HG02798 (cell line): ENCODE data around the gene ANOS1.

Experiments
- ATAC-seq: cut with Tn5 transposase; IDR thresholded peaks from one replicate; pipeline ENCODE4 v1.9.1; 2021; ENCODE audit warnings: mild to moderate bottlenecking; ENCODE audit not compliant: unreplicated experiment, poor library complexity

The ANOS1 gene

DNA sequence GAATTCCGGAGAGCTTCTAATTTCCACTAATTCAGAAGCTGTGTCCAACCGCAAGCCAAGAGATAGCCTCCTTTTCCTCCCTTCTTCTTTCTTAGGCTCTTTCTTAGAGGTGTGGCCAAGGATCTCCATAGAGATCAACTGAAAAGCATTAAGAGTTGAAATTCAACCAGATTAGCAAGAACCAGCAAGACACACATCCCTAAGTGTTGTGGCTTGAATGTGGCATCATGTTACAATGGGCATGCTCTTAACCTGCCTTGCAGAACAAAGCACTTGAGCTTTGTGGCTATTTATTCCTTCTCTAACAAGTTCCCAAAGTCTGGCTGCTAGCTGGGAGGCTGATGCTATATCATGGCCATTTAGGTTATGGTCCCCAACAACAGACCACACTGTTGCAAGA lies 10.4 kb downstream of the ANOS1 start:
- ATAC-seq, result no peak

DNA sequence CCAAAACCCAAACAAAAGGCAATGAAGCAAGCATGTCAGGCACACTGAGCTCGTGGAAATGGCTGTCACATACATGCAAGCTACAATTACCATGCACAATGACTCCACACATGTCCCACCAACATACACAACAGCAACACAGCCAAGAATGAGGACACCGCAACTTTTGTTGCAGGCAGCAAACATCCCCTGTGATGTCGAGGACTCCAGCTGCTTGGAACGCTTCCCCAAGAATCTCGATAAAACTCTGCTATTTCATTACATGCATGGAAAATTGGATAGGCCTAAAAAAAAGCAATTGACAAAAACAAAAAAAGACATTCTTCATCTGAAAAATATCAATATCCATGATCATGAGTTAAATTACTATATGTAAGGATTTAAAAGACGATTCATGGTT lies 11.8 kb downstream of the ANOS1 start:
- ATAC-seq, result no peak

- no peak for ATAC-seq
These were observed 14.6 kb downstream of the ANOS1 start for GRCh38 chrX:8717354-8717753.

DNA sequence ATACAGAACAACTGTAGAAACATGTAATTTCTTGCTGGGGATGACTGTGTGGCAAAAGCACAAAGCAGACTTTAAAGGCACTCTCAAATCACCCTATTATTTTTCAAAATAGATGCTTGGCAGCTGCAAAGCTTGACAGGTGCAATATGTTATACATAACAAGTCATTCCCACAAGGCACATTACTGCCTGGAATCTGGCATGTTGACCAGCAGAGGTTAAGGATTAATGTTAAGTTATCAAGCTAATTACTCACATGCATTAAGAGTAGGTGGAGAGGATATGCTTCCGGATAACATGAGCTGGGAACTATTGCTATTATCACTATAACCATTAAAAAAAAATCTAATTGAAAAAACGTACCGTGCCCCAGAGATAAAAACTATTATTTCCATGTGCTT lies 17.8 kb downstream of the ANOS1 start:
- no peak for ATAC-seq

DNA sequence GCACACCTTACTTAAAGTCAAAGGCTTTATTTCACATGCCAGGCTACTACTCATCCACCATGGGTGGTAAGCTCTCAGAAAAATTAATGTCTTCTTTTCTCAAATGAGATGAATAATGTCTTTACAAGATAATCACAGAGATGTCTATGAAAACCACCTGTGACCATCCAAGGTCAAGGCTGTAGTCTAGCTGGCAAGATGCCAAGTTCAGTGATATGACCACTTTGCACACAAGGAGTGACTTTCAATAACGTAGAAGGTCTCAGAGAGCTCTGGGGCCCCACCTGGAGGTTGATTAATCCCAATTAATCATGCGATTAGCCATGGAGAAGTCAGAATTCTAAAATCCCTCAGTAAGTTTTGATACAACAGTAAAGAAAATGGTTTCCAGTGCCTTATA lies 20.5 kb downstream of the ANOS1 start:
- ATAC-seq, result no peak

DNA sequence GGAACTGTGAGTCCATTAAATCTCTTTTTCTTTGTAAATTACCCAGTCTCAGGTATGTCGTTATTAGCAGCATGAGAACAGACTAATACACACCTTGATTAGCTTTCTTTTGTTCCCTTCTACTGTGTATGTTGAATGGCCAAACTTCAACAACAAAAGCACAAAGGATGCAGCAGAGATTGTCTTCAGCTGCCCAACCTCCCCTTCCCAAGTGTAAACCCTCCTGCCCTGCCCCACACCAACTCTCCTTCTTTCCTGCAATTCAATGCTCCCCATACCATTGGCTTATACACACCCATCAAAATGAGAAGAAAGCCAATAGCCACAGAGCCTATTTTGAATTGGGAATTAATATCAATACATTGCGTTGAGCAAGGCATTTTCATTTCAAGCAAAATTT lies 27.8 kb downstream of the ANOS1 start:
- no peak for ATAC-seq

- no peak for ATAC-seq
These were observed 39.1 kb downstream of the ANOS1 start for GRCh38 chrX:8692871-8693270.

- no peak for ATAC-seq
These were observed 42.5 kb downstream of the ANOS1 start for GRCh38 chrX:8689473-8689872.

DNA sequence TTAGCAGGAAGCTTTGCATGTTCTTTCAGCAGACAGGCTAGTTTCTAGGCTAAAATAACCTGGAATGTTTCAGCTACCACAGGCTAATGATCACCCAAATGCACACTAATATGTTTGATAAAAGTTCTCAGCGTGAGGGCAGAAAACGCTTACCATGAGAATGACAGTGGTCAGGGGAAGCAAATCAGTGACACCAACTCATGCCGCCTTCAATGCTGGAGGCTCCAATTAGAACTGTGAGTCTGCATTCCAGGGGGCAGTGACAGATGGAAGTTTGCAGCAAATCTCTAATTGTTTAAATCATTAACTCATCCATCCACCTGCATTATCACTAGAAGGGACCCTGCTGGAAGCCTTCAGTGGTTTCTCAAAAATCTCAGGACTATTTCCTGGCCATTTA lies 43.2 kb downstream of the ANOS1 start:
- no peak for ATAC-seq

DNA sequence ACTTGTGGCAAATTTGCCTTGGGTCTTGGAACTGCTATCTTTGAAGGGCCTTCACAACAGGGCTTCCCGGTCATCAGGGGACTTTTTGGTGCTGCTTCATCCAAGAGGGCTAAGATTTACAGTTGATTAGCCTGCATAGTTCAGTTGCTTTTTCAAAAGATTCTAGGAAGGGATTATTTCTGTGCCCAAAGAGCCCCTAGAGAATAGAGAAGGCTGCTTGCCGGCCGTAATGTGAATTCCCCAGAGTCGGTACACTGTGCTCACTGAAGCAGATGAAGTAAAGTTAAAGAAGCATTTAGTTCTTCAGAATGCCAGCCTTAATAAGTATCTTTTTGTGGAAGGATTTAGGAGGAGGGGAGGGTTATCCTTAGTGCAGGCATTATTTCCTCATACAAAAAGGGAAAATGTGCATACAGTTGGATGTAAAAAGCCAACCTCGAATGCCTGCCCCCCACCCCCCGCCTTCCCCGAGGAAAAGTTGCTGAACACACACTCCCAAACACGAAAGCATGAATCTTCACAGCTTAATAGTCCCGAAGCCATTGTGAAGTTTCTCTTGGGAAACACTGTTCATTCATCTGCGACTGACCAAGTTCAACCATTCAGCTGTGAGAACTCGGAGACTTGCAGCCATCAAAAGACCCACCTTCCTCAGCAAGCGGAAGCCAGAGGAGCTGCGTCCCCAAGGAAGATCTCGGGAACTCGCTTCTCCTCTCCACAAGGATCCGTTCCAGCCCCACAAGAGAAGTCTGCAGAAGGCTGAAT lies 47.6 kb downstream of the ANOS1 start:
- ATAC-seq, result no peak

GRCh38 chrX:8683687-8684086 lies 48.2 kb downstream of the ANOS1 start:
- ATAC-seq, result no peak

DNA sequence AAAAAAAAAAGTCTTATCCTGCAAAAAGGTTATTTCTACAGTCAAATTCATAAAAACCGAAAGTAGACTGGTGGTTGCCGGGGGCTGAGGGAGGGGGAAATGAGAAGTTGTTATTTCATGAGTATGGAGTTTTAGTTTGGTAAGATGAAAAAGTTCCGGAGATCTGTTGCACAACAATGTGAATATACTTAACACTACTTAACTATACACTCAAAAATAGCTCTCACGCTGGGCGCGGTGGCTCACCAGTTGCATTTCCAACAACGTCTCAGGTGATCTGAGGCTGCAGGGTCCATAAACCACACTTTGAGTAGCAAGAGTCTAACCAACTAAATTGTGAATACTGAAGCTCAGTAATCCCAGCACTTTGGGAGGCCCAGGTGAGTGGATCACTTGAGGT lies 52.4 kb downstream of the ANOS1 start:
- no peak for ATAC-seq

GRCh38 chrX:8675006-8675630 lies 56.8 kb downstream of the ANOS1 start:
- no peak for ATAC-seq

- ATAC-seq, result no peak
These were observed 58.7 kb downstream of the ANOS1 start for GRCh38 chrX:8673201-8673600.

DNA sequence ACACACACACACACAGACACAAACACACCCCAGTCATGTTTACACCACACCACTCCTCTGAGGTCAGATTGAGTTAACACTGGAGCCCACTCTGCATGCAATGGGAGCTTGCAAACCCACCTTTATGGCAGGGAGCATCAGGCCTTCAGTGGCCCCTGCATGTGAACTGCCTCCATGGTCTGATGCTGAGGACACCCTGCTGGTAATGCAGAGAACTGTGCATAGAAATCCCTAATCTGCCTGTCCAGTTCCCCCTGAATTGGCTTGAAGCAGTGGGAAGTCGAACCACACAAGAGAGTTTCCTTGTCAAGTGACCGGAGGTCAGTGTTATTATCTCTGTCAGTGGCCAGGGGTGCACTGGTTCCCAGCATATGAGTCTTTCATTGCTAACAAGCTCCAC lies 59.8 kb downstream of the ANOS1 start:
- no peak for ATAC-seq

- ATAC-seq, result no peak
These were observed 63.1 kb downstream of the ANOS1 start for GRCh38 chrX:8668813-8669212.

DNA sequence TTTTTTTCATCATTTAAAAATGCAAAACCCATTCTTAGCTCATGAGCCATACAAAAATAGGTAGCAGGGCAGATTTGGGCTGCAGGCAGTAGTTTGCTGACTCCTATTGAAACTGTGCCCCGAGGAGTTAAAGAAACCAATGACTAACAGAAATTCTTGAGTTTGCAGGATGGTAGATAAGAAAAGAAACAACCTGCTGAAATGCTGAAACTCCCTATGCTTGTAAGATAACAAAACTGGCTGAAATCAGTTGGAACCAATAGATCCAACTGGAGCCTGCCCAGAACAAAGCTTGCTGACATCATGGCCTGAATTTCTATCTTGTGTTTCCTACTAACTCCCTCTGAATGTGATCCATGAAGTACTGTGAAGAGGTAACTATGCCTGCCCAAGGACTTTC lies 68.6 kb downstream of the ANOS1 start:
- no peak for ATAC-seq

DNA sequence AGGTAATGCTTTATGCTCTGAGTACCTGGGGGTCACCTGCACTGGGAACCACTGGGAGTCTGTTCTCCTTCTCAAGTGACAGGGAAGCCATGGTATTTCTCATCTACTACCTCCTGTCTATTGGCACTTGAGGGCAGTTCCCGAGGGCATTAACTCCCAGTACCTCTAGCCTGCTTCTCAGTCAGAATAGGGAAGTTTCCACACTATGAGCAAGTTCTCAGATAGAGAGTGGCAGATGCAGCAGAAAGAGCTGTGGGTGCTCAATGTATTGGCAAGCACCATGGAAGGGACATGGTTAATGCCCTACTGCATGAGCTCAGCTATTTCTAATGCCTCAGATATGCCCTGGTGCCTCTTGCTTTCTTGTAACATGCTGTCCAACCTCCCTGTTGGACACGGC lies 74.1 kb downstream of the ANOS1 start:
- no peak for ATAC-seq

GRCh38 chrX:8653956-8654355 lies 78.0 kb downstream of the ANOS1 start:
- no peak for ATAC-seq

DNA sequence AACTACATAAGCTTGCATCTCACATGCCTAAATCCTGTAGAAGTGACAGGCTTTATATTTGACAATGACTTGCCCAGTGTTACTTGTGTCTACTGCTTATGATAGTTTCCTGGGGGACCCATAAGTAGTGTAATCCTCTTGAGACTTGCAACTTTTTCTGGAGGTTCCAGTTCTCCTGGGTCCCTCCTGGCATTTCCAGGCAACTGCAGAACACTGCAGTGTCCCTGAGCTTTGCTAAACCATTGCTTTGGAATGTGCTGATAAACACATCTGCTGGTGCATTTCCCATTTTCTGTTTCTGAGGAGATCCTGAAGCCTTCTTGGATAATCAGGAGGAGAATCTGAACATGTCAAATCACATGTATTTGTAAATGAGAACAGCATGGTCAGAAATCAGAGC lies 82.0 kb downstream of the ANOS1 start:
- ATAC-seq, result no peak

DNA sequence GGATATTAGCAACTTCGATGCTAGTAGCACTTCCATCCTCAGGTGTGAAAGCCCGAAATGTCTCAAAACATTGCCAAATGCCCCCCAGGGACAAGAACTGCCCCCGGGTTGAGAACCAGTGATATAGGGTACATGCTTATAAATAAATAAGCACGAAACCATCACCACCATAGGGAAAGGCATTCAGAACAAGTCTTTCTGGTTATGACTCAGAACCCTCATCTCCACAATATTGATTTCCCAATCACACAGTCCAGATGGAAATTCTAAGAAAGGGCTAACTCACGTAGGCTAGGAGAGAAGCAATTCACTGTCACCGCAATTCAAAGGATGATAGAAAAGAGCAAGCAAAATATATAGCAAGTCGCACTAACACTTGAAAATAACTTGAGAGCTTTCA lies 84.8 kb downstream of the ANOS1 start:
- no peak for ATAC-seq

- ATAC-seq, result no peak
These were observed 91.9 kb downstream of the ANOS1 start for GRCh38 chrX:8639949-8640475.
